Prostate gland (tissue), 2 donors: Measurements from ENCODE around the gene RPLP2.

Experiments
- POLR2A ChIP-seq: fragments of 450-650 bp; IDR thresholded peaks from one replicate; pipeline ENCODE4 v1.6.1; 2016; ENCODE audit warnings: antibody characterized with exemption, mild to moderate bottlenecking
- POLR2AphosphoS5 ChIP-seq: sonication (generic); formaldehyde crosslinking; IDR thresholded peaks from one replicate; pipeline ENCODE4 v1.6.1; 2017; ENCODE audit warnings: antibody characterized with exemption
- TF ChIP-seq, protein P1 (sequence below), 4 experiments: fragments of 200-600 bp in 2 of 4; fragments of 450-650 bp in 2 of 4; sonication (generic) in 2 of 4; IDR thresholded peaks; 1 replicate in 3 of 4; 2 replicates in 1 of 4; pipeline ENCODE4 v1.5.1; 2016 to 2019; ENCODE audit warnings: antibody characterized with exemption in 4 of 4, mild to moderate bottlenecking in 2 of 4, moderate library complexity in 2 of 4

DNA sequence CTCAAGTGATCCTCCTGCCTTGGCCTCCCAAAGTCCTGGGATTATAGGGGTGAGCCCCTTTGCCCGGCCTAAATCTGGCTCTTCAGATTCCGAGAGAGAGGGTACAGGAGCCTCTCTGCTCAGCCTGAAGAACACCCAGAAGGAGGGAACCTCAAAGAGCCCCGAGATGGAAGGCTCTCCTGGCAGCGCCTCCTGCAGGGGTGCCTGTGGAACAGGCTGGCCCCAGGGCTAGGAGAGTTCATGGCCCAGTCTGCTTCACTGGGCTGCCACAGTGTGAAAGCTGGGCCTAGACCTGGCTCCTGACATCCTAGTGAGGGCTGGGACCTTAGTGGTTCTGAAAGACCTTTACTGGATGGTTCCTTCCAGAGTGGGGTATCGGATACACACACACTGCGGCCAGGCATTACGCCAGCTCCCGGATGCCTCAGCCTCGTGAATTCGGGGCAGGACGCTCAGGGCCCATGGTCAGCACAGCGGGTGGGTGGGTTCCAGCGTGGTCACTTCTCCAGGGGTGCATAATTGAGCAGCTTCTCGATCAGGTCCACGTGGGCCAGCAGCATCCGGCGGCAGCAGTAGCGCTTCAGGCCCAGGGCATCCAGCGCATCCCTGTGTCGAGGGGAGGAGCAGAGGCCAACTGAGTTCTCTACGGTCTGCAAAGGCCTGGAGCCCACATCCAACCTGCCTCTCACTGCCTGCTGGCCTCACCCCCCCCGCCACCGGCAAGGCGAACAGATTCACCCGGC lies 30.3 kb downstream of the RPLP2 start:
- TF ChIP-seq, protein P1, sequence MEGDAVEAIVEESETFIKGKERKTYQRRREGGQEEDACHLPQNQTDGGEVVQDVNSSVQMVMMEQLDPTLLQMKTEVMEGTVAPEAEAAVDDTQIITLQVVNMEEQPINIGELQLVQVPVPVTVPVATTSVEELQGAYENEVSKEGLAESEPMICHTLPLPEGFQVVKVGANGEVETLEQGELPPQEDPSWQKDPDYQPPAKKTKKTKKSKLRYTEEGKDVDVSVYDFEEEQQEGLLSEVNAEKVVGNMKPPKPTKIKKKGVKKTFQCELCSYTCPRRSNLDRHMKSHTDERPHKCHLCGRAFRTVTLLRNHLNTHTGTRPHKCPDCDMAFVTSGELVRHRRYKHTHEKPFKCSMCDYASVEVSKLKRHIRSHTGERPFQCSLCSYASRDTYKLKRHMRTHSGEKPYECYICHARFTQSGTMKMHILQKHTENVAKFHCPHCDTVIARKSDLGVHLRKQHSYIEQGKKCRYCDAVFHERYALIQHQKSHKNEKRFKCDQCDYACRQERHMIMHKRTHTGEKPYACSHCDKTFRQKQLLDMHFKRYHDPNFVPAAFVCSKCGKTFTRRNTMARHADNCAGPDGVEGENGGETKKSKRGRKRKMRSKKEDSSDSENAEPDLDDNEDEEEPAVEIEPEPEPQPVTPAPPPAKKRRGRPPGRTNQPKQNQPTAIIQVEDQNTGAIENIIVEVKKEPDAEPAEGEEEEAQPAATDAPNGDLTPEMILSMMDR (IDR thresholded peaks at IDR 0.05), result no peak
- TF ChIP-seq POLR2AphosphoS5, result no peak
- TF ChIP-seq POLR2A, result no peak
